ENCODE data around the gene ARGFX. TPM values are rescaled to one million over a fixed set of nuclear protein-coding genes. Genes with fewer than 3 reads are reported as not detected.

ARGFX gene
- total and polyA plus RNA-seq, 9 of the 15 experiments (the other 6 are each of a cell fraction or from before 2014, with no cell fraction given), result not detected

GRCh38 chr3:121545574-121546455 lies 21.9 kb upstream of the ARGFX start, which contains the start of gene POLQ (continued):
- TF ChIP-seq ZNF398 (CRISPR knock-in tag; IDR thresholded peaks at IDR 0.05) (no peak), ELF2 (CRISPR knock-in tag; IDR thresholded peaks at IDR 0.05) (peak; percentile 85), YY1 (IDR thresholded peaks at IDR 0.05; ENCODE audit: borderline replicate concordance in 1 of 3, control insufficient read depth in 1 of 3, extremely low read depth in 1 of 3, insufficient read depth in 3 of 3, insufficient read length in 1 of 3, insufficient replicate concordance in 2 of 3, low read depth in 1 of 3, low read length in 2 of 3) (peak in 2 of 3 experiments; percentile 60 to 82), ELK3 (CRISPR knock-in tag; IDR thresholded peaks at IDR 0.05) (no peak), NONO (IDR thresholded peaks at IDR 0.05; ENCODE audit: low read depth in 2 of 2, low read length in 1 of 2) (no peak), HCFC1 (IDR thresholded peaks at IDR 0.05; ENCODE audit: low read depth, low read length) (peak; percentile 71), LCOR (CRISPR knock-in tag; IDR thresholded peaks at IDR 0.05) (no peak), PHF8 (IDR thresholded peaks at IDR 0.05; ENCODE audit: borderline replicate concordance, low read length) (peak; percentile 83; the same call in 1 of the 2 replicates), CREB3L1 (IDR thresholded peaks at IDR 0.05; ENCODE audit: borderline replicate concordance, low read depth) (peak; percentile 63; the same call in 1 of the 2 replicates), PTTG1 (tag; IDR thresholded peaks at IDR 0.05; ENCODE audit: low read depth) (no peak), KHSRP (IDR thresholded peaks at IDR 0.05) (no peak), ZNF512 (tag; IDR thresholded peaks at IDR 0.05) (no peak), NFATC3 (IDR thresholded peaks at IDR 0.05) (no peak), TFE3 (CRISPR knock-in tag; IDR thresholded peaks at IDR 0.05) (no peak), FOXP1 (CRISPR knock-in tag; IDR thresholded peaks at IDR 0.05) (no peak), ETV6 (IDR thresholded peaks at IDR 0.05; ENCODE audit: borderline replicate concordance in 1 of 2, low read depth in 2 of 2, low read length in 1 of 2) (no peak), ETV6 (CRISPR knock-in tag; IDR thresholded peaks at IDR 0.05; ENCODE audit: borderline replicate concordance) (no peak), ZNF408 (CRISPR knock-in tag; IDR thresholded peaks at IDR 0.05; ENCODE audit: low read depth) (no peak)

Measured in K562 (cell line).